Nephron progenitor cell (in vitro differentiated cells): ENCODE data around the gene SMIM17.

Source experiments
- DNase-seq: peaks from one replicate; pipeline ENCODE4 v3.0.0; 2021
- H3K27ac Mint-ChIP-seq: 2 replicates; pipeline ENCODE4 v1.8.0; 2021; ENCODE audit warnings: mild to moderate bottlenecking, moderate library complexity, mixed read lengths
- H3K27me3 Mint-ChIP-seq: 2 replicates; pipeline ENCODE4 v1.8.0; 2021; ENCODE audit warnings: mild to moderate bottlenecking, low read depth, mixed read lengths; ENCODE audit not compliant: poor library complexity
- H3K36me3 Mint-ChIP-seq: 2 replicates; pipeline ENCODE4 v1.8.0; 2021; ENCODE audit warnings: low read depth, mixed read lengths
- H3K4me1 Mint-ChIP-seq: 2 replicates; pipeline ENCODE4 v1.8.0; 2021; ENCODE audit warnings: mixed read lengths
- H3K4me3 Mint-ChIP-seq: 2 replicates; pipeline ENCODE4 v1.8.0; 2021; ENCODE audit warnings: mild to moderate bottlenecking, moderate library complexity, mixed read lengths
- H3K9me3 Mint-ChIP-seq: 2 replicates; pipeline ENCODE4 v1.8.0; 2021; ENCODE audit warnings: mild to moderate bottlenecking, moderate library complexity, mixed read lengths
- TF ChIP-seq, protein P1 (sequence below): fragments of 200-600 bp; sonication (generic); IDR thresholded peaks from 2 replicates; pipeline ENCODE4 v1.5.0; 2021; ENCODE audit warnings: antibody characterized with exemption

The SMIM17 gene

DNA sequence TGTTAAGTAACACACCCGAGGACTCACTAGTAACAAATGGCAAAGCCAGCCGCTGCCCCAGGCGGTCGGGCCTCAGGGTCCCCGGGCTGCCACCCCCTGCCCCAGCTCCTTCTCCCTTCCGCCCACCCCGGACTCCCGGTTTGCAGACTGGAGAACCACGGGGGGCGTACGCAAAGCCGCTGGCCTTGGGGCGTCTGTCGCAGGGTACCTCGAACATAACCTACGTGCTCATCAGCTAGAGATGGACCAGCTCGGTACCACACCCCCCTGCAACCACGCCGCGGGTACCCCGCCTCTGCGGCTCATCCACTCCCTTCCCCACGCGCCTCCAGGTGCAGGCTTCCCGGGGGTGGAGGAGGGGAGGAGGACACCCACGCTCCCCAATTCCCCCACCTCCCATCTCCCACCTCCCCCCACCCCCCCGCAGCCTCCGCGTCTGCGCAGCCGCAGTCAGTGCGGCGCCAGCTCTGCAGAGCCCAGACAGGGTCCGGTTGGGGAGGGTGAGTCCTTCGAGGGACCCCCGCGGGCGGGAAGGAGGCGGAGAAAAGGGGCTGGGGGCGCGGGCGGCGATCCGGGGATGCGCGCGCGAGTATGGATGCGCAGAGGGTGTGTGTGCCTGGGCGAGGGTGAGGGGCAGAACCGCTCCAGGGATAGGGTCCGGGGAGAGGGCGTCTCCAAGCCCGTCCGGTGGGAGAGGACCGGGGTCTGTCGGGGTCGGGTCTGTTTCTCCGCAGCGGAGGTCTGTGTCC is at the start of gene SMIM17:
SMIM17 (plus strand) TSS at position 449 of the 749 bp plus-strand sequence. CDS start 2,509 bp downstream, outside the sequence.
- no peak within 1 kb of the TSS for H3K4me3 Mint-ChIP-seq
- H3K27me3 Mint-ChIP-seq: peaks cover 5% of the 10 kb centered on the region

GRCh38 chr19:56594446-56594782 is 48.5 kb upstream of the SMIM17 start:
- H3K36me3 Mint-ChIP-seq: peaks cover 41% of the 10 kb centered on the region
- peaks cover 97% of the 10 kb centered on the region for H3K9me3 Mint-ChIP-seq
- H3K4me1 Mint-ChIP-seq: peaks cover 11% of the 10 kb centered on the region
- H3K27ac Mint-ChIP-seq: no peak overlapping the region
- TF ChIP-seq, protein P1, sequence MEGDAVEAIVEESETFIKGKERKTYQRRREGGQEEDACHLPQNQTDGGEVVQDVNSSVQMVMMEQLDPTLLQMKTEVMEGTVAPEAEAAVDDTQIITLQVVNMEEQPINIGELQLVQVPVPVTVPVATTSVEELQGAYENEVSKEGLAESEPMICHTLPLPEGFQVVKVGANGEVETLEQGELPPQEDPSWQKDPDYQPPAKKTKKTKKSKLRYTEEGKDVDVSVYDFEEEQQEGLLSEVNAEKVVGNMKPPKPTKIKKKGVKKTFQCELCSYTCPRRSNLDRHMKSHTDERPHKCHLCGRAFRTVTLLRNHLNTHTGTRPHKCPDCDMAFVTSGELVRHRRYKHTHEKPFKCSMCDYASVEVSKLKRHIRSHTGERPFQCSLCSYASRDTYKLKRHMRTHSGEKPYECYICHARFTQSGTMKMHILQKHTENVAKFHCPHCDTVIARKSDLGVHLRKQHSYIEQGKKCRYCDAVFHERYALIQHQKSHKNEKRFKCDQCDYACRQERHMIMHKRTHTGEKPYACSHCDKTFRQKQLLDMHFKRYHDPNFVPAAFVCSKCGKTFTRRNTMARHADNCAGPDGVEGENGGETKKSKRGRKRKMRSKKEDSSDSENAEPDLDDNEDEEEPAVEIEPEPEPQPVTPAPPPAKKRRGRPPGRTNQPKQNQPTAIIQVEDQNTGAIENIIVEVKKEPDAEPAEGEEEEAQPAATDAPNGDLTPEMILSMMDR: no peak
- H3K27me3 Mint-ChIP-seq: peaks cover 8% of the 10 kb centered on the region
- DNase-seq: no peak
- H3K4me3 Mint-ChIP-seq: peak overlapping the region; percentile 98

More for the DNA sequence above, at the start of gene SMIM17:
- H3K36me3 Mint-ChIP-seq: peaks cover 25% of the 10 kb centered on the region
- no peak within 1 kb of the TSS for H3K27ac Mint-ChIP-seq
- TF ChIP-seq, protein P1: no peak
- DNase-seq: no peak
- H3K9me3 Mint-ChIP-seq: peaks cover 87% of the 10 kb centered on the region
- no peaks in the 10 kb centered on the region for H3K4me1 Mint-ChIP-seq

DNA sequence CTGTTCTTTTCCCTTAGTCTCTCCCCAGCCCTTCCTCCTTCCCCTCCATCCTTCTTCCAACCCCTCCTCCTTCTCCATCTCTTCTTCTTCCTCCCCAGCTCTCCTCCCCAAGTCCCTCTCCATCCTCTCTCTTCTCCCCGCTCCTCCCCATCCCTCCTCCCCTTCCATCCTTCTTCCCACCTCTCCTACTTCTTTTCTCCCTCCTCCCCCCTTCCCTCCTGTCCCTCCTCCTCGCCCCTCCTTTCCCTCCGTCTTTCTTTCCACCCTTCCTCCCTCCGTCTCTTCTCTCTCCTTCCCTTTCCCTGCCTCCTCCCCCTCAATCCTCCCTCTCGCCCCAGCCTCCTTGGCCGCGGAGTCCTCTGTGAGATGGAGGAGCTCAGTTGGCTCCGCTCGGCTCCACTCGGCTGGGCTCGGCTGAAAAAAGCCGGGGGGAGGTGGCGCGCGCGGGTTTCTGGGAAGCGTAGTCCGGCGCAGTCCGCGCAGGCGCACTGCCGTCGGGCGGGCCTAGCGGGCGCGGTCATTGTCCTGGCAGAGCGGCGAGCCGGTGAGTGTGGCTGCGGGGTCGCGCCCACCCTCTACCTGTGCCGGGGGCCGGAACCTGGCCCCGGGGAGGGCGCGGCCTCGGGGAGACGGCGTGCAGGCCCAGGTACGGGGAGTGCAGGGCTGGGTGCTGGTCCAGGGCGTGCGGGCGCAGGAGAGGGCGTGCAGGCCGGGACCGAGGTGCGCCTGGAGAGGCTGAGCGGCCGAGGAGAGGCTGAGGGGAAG is 48.0 kb upstream of the SMIM17 start, which contains the start of gene ZNF71:
ZNF71 (plus strand) TSS at position 520 of the 765 bp plus-strand sequence. CDS start 6,257 bp downstream, outside the sequence.
- H3K9me3 Mint-ChIP-seq: peaks cover 98% of the 10 kb centered on the region
- DNase-seq: peak; percentile 92
- H3K4me1 Mint-ChIP-seq: peaks cover 11% of the 10 kb centered on the region
- H3K4me3 Mint-ChIP-seq: peak within 1 kb of the TSS; percentile 98
- H3K27ac Mint-ChIP-seq: peak within 1 kb of the TSS; percentile 84
- TF ChIP-seq, protein P1: no peak
- H3K27me3 Mint-ChIP-seq: peaks cover 8% of the 10 kb centered on the region
- H3K36me3 Mint-ChIP-seq: peaks cover 47% of the 10 kb centered on the region

GRCh38 chr19:56595548-56595899 is 47.4 kb upstream of the SMIM17 start:
- Mint-ChIP-seq H3K27ac (no peak overlapping the region), H3K36me3 (peaks cover 52% of the 10 kb centered on the region), H3K9me3 (peaks cover 96% of the 10 kb centered on the region), H3K4me1 (peaks cover 11% of the 10 kb centered on the region), H3K27me3 (peaks cover 8% of the 10 kb centered on the region), H3K4me3 (peak overlapping the region; percentile 98)
- TF ChIP-seq, protein P1: no peak
- no peak for DNase-seq

- Mint-ChIP-seq H3K4me1 (peaks cover 11% of the 10 kb centered on the region), H3K36me3 (peaks cover 64% of the 10 kb centered on the region), H3K4me3 (peak overlapping the region; percentile 98), H3K9me3 (peaks cover 98% of the 10 kb centered on the region), H3K27ac (no peak overlapping the region), H3K27me3 (peaks cover 7% of the 10 kb centered on the region)
- TF ChIP-seq, protein P1: no peak
- no peak for DNase-seq
Measured at GRCh38 chr19:56596676-56597075, 46.3 kb upstream of the SMIM17 start.
